DMS153 (cell line): ENCODE data around the gene MVB12B.

Experiments used
- DNase-seq: peaks from one replicate; lab custom pipeline; 2025; lab: John Stamatoyannopoulos, UW

Gene MVB12B

DNA sequence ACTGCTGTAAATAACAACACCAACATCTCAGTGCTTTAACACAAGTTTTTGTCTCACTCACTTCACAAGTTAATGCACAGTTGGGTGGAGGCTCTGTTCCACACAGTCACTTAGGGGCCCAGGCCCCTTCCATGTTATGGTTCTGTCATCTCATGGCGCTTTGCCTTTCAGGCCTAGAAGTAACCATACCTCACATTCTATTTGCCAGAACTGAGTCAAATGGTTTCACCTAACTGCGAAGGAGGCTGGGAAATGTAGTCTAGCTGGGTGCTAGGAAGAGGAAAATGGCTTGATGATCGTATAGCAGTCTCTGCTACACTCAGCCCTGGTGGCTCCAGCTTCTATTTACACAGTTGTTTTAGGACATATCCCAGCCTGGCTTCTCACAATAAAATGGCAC lies 23.1 kb upstream of the MVB12B start:
- DNase-seq: peak; percentile 15

DNA sequence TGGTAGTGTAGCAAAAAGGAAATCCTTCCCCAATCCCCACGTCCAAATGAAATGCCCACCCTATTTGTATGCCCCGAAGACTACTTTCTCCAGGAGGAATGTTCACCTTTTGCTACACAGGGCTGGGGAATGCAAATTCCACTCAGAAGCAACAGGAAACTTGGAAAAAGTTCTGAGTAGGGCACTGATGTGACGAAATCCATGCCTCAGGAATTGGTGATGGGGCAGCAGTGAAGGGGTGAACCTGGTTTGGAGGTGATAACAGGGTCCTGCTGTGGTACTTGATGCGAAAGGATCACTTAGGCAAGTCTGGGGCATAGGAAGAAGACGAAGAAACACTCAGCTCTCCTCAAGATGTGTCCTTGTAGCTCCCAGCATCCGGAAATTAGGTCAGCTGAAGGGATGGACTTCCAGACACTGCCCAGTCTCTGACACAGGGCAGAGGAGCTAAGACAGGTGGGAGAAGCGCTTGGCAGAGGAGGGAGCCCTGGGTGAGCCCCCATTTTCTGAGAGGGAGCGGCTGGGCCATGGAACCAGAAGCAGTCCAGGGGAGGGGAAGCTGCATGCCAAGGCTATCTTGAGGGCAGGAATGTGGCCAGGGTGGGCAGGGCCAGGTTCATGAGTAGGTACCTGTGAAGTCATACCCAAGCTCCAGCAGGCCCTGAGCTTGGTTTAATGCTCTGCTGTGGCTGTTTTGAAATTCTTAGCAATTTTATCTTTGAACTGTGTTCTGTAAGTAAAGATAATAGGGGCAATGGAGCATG lies 22.2 kb upstream of the MVB12B start:
- no peak for DNase-seq

DNA sequence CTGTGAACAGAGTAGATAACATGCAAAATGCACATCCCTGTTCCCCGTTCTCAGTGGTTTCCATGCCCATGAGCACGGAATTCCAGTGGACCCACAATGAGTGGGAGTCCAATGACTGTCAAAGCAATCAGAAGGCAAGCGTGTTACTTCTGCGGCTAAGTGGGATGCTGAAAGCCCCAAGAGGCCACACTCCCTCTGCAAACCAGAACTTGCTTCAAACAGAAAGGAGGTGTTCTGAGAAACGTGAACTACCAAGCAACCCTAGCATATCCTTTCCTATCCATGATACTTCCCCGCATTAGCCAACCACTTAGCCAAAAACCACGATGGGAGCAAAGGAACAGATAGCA lies 21.7 kb upstream of the MVB12B start:
- DNase-seq: no peak

DNA sequence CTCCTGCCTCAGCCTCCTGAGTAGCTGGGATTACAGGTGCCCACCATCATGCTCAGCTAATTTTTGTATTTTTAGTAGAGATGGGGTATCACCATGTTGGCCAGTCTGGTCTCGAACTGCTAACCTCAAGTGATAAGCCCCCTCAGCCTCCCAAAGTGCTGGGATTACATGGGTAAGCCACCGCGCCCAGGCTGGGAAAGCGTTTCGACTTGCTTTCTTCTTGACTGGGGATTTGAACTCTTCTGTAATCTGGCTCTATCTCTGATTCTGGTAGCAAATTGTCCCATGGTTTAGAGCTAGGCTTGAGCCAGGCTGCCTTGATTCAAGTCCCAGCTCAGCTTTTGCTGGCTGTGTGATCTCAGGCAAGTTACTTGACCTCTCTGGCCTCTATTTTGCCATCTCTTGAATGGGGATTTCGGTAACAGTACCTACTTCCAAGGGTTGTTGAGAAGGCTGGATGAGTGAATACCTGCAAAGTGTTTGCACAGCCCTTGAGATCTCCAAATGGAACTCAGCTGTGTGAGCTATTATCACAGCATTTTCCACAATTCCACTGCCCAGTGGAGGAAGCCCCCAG lies 20.5 kb upstream of the MVB12B start:
- DNase-seq: no peak

DNA sequence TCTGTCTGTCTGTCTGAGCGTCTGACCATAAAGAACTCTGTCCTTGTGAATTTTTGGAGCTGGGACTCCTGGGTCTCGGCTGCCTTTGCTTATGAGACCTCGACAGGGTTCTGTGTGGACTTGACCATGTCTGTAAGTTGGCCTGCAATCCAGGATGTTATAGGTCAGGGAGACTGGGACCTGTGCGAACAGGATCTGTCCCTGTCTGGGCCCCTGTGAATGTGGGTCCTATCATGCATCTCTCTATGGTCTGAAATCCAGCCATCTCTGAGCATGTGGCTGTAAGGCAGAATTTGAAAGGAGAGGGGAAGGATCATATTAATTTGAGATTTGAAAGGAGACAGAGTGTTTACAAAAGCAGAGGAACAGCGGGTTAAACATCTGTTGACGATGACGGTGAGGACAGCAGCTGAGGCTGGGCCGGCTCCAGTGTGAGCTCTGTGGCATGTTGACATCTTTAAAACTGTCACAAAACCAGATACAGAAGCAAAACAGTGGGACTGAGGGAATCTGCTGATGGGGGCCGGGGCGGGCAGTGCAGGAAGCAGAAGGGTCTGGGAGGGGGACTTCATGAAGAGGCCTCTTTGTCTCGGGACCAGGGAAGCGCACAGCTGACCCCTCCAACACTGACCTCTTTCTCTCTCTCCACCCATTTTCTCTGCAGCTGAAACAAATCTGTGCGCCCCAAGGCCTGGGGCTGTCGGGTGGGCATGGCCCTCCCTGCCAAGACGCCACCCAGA lies 19.1 kb upstream of the MVB12B start:
- no peak for DNase-seq

DNA sequence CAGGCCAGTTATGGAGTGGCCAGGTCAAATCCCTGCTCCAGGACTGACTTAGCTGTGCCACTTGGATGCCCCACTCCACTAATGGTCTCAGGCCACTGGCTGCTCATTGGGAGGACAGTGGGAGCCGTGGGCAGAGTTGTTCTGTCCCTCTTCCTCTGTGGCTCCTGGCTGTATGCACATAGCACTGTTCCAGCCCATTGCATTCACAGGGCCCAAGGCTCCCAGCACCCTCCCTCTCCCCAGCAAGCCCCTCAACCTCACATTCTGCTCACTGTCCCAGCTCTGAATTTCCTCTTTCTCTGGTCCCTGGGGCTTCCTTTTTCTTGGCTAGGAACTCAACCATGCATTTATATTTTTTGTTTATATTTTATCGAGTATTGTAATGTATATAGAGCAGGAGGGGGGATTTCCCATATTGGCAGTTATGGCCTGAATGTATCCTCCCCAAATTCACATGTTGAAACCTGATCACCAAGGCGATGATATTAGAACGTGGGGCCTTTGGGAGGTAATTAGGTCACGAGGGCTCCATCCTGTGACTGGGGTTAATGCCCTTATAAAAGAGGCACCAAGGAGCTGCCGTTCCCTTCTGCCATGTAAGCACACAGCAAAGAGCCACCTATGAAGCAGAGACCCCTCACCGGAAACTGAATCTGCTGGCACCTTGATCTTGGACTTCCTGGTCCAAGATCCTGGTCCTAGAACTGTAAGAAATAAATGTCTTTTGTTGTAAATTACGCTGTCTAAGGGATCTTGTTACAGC lies 17.0 kb upstream of the MVB12B start:
- no peak for DNase-seq

DNA sequence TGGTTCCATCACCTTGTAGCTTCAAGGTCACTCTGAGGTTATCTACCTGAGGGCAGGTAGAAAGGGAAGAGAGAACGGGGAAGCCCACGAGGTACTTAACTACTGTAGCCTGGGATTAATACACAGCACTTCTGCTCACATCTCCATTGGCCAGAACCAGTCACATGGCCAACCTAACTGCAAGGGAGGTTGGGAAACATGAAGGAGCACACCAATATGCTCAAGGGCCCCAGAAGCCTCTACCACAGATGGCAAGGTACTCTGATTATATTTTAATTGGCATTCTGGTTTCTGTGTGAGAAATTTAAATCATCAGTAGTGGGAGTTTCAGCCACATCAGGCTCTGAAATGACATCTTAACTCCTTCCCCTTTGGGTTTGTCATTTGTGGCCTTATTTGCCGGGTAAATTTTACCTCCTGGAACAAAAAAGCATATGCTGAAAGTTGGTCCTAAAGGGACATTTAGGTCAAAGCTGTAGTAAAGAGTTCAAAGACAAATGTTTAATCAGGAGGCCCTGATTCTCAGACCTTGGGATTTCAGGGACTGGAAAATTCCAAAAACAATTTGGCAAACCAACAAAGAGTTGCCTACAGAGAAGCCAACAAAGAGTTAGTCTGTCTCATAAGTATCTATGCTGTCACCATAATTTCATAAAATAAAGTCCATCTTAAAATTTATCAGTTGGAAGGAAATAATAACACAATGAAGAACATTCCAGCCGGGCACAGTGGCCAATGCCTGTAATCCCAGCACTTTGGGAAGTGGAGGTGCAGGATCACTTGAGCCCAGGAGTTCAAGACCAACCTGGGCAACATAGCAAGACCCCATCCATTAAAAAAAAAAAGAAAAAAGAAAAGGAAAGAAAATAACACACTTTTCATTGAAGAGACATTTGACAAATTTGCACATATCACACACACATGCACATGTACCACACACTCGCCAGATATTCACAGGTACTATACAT lies 13.8 kb upstream of the MVB12B start:
- no peak for DNase-seq

DNA sequence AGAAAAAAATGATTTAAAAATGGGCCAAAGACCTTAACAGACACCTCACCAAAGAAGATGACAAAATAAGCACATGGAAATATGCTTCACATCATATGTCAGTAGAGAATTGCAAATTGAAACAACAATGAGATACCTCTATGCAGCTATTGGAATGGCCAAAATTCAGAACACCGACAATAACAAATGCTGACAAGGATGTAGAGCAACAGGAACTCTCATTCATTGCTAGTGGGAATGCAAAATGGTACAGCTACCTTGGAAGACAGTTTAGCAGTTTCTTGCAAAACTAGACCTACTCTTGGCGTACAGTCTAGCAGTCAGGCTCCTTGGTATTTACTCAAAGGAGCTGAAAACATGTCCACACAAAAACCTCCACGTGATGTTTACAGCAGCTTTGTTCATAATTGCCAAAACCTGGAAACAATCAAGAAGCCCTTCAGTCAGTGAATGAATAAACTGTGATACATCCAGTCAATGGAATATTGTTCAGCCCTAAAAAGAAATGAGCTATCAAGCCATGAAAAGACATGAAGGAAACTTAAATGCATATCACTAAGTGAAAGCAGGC lies 10.5 kb upstream of the MVB12B start:
- DNase-seq: no peak

DNA sequence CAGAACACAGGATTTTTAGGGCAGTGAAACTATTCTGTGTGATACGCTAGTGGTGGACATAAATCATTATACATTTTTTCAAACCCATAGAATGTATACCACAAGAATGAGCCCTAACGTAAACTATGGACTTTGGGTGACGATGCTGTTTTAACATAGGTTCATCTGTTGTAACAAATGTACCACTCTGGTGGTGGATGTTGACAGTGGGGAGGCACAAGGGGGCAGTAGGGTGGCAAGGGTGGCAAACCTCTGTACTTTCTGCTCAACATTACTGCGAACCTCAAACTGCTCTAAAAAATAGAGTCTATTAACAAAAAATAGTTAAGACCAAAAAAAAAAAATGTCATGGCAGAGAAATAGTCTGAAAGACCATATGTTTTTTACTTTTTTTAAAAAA lies 9.1 kb upstream of the MVB12B start:
- no peak for DNase-seq

DNA sequence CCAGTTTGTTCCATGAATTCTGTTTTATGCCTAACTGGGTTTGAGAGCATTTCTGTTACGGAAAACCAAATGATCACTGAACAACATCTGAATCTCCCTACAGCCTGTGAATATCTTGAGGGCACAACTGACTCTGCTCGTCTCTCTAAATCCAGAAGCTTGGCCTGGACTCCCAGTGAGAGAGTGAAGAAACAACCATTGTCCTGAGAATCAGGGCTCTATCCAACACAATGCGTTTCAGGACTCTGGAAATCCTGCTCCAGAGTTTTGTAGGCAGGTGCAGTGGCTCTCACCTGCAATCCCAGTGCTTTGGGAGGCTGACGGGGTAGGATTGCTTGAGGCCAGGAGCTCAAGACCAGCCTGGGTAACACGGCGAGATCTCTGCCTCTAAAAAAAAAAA lies 7.8 kb upstream of the MVB12B start:
- DNase-seq: no peak

DNA sequence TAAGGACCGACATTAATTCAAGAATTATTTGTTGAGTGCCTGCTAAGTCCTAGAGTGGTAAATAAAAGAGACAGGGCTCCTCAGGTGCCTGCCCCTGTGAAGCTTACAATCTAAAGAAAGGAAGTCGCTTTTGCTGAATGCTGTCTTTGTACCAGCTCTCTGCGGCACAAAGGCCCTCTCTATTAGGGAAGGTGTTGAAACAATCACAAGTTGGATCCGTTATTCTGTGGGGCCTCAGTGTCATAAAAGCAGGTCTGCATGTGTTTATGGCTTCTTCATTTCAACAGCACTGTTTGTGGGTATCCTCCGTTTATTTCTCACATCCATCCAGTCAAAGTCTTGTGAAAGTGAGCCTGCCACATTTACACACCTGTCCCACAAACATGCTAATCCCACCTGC lies 7.0 kb upstream of the MVB12B start:
- no peak for DNase-seq

DNA sequence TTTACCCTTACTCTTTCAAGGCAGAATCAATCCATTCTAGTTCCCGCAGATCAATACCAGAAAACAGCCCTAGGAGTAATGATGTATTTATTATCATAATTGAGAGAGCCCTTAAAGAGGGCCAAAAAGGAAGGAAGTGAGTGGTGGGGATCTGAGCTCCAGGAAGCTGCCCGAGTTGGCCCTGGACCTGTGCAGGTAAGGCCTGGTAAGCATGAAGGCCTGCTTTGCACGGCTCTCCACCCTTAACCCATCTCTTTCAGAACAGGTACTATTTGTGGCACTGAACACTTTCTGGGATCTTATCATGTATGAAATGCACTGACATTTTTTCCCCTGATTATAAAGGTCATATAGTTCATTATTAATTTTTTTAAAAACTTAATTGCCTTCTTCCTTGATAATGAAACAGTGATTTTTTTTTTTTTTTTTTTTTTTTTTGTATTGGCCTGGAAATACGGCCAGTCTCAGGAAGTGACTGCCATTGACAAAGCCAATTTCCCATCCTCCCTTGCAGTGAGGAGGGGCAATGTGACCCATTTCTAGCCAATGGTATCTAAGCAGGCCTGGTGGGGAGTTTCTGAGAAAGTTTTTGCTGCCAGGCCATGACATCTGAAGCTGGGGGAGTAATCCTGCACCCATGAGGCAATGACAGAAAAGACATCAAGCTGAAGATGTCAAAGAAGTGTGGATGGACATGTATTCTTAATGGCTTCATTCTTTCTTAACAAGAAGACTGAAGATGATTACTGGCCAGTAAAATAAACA lies 6.3 kb upstream of the MVB12B start:
- no peak for DNase-seq

DNA sequence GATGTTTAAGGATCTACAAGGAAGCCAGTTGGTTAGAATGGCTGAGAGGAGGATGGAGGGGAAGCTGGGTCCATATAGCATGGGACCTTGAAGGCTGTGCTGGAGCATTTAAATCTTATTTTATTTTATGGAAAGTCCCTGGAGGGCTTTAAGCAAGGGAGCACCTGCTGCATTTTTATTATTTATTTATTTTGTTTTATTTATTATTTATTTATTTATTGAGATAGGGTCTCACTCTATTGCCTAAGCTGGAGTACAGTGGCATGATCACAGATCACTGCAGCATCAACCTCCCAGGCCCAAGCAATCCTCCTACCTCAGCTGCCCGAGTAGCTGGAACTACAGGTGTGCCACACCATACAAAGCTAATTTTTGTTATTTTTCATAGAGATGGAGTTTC lies 4.9 kb upstream of the MVB12B start:
- no peak for DNase-seq

DNA sequence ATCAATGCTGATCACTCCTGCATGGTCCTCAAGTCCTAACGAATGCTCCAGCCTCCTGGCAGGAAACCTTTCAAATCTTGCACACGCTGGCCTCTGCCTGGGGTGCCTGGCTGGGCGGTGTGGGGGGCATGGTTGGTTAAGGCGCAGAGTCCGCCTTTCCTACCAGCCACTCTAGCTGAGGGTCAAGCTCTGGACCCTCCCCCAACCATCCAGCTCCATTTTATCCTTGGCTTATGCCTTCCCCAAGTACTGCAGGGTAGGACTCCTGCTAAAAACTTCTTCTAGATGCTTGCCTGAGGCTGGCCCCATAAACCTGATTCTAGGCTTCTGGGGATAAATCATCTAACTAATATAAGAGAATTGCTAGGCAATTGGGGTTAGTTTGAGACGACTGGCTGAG lies 808 bp upstream of the MVB12B start:
- no peak for DNase-seq

DNA sequence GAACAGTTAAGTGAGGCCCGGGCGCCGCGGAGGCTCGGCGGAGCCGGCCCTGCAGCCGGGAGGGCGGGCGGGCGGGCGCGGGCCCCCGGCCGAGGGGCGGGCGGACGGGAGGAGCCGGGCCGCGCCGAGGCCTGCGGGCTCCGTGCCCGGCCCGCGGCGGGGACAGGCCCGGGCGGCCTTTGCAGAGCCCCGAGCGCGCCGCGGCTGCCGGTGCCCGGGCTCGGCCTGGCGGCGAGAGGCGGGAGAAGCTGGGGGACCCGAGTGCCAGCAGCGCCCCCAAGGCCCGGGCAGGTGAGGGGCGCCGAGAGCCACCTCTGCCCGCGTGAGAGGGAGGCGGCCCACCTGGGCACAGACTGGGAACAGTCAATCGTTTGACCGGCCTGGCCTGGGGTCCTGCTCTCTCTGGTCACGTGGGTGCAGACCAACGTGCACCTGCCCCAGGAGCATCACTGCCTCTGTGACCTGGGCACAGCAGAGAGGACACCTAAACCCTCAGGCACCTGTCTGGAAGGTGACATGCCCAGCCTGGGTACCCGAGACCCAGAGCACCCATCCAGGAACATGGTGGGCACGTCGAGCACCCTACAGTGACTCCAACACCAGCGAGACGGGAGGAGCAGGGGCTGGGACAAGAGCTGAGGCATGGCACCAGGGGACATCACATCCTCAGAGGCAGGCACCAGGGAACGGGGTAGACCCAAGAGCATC lies 531 bp downstream of the MVB12B start:
- DNase-seq: no peak

DNA sequence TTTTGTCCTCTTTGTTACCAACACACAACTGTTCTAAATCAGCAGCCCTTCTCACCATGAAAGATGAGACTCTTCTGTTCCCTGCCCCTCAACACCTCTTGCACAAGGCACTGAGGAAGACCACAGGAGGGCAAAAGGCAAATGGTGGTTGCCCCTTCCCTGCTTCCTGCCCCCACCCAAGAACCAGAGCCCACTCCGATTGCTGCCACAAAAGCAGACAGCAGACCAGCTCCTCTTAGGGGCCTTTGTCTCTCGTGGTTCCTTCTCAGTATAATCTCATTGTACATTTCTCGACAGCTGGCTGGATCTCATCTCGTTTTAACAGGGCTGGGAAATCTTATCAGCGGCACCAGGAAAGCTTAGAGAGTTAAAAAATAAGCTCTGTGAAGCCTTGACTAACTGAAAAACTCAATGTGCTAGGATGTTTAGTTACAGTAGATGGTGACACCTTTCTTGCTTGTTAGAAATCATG lies 1.1 kb downstream of the MVB12B start:
- DNase-seq: no peak

DNA sequence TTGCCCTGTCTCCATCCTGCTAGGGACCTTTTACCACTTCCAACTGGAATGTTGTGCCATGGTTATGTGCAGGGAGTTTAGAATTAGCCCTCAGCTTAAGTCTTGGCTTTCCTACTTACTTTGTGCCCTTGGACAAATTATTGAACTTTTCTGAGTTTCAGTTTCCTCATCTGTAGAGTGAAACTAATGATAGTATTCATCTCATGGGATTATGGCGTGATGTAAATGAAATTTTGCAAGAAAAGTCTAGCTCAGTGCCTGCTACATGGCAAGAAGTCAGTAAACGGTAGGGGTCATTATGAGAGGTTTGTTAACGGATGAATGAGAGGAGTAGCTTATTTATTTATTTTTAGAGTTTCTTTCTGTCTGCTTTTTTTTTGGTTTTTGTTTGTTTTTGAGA lies 1.8 kb downstream of the MVB12B start:
- no peak for DNase-seq

DNA sequence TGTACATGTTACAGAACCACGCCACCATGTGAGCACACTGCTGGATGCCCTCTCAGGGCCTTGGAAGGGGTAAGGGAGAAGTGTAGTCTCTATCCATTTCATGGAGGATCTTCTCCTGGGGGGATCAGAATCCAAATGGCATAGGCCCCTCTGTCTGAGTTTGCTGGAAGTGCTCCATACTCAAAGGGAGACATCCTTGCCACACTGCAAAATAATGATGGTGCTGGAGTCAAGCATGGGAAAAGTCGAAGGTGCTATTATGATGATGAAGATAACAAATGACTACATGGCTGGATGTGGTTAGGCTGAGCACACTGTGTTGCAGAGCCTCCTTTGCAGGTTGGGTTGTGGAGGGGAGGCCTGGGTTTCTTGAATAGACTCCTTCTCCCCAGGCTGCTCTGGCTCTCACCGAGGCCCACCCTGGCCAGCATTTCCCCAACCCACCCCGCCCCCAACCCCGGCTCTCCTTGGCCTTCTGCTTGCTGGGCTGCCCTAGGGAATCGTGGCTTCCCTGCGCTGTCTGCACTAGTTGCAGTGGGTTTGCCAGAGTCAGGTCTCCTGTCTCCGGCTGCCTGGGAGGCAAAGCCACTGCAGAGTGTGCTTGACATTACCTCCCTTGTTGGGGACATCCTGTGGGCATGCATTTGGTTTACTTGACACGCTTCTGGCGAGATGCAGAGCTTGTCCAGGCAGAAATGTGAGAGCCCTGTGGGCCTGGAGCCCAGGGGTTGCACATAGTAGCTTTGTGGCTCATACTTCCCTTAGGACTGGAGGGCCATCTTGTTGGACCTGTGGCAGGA lies 3.0 kb downstream of the MVB12B start:
- no peak for DNase-seq

DNA sequence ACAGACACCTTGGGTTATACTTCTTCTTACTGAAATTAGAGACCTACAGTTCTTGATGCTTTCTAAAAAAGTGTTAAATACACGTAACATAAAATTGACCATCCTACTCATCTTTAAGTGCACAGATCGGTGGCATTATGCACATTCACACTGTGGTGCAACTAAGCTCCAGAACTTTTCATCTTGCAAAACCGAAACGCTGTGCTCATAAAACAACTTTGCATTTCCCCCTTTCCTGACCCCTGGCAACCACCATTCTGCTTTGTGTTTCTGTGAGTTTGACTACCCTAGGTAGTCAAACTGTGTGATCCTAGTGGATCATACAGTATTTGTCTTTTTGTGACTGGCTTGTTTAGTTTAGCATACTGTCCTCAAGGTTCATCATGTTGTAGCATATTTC lies 3.9 kb downstream of the MVB12B start:
- no peak for DNase-seq
